Right ventricle myocardium inferior (tissue), 1 donor: Measurements from ENCODE around the gene KCNT1. TPM values are rescaled to one million over a fixed set of nuclear protein-coding genes. Genes with fewer than 3 reads are reported as not detected.
"Not testable (repeated sequence)": the region's sequence is repeated elsewhere in the genome, so short reads cannot be mapped to it uniquely, and the experiment has no call there.

Source experiments
- ATAC-seq: fragments of 200-7000 bp; cut with Tn5 transposase; one replicate; pipeline ENCODE4 v1.9.1; 2020; ENCODE audit warnings: mild to moderate bottlenecking, moderate library complexity
- DNase-seq: peaks from one replicate; pipeline ENCODE4 v3.0.0; 2021; ENCODE audit errors: missing footprints
- intact Hi-C: fragments of 100-400 bp; cut with DNase I; formaldehyde crosslinking; loops from one replicate; pipeline ENCODE4 v1.11.0; 2022
- long read RNA-seq: library from polyadenylated mRNA; unstranded; transcript quantifications from one replicate; pipeline ENCODE4 v2.0.0, GENCODE V29; 2021
- total RNA-seq: library from RNA; stranded (reverse); fragmentation: NEBNext Ultra II Directional; extraction: Animal tissue kit (Norgen Biotek cat#: 25700); gene quantifications from one replicate; pipeline ENCODE4 v1.2.1, GENCODE V29; 2021
- donor health status: DM: no; HTN: yes; CAD: no; lungs with severe emphysema.

Gene KCNT1
- 2.6 TPM for total RNA-seq
- long read RNA-seq, partial matches to known transcripts: 0 of 2 reads
- long read RNA-seq, other reads (novel, unspliced or antisense): 2 of 2 reads

DNA sequence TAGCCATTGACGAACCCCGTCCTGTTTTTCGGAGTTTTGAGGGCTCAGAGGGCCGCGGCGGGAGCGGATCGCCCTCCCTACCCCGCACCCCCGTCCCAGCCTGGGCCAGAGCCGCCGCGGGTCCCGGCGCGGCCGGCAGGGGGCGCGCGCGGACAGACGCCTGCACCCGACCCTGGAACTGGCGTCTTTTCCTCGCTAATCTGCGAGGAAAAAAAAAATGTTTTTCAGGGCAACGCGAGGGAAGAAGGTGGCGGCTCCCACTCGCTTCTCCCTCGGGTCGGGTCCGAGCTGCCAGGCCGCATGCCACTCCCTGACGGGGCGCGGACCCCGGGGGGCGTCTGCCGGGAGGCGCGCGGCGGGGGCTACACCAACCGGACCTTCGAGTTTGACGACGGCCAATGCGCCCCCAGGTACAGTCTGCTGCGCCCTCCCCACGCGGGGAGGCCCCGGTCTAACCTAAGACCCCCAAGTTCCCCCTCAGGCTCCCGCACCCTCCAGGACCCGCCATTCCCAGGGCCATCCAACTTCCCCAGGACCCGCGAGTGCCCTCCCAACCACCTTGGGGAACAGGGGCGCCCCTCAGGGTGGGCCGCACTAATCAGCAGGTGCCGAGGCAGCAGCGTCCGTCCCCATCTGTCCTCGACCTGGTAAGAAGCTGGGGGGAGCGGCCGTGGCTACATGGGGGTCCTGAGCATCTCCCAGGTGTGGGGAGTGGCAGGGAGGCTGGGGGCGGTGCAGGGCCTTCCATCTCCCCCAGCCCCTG, at the start of gene KCNT1:
Gene KCNT1 (plus strand): TSS at position 227 of the 763 bp plus-strand sequence. CDS start 74 bp downstream, at position 301.
- intact Hi-C loops: loop anchor here (2.0 kb wide), 1 partner anchor 421 kb away; no protein-coding TSS in a partner anchor
- DNase-seq (no peak), ATAC-seq (peak; percentile 55)

DNA sequence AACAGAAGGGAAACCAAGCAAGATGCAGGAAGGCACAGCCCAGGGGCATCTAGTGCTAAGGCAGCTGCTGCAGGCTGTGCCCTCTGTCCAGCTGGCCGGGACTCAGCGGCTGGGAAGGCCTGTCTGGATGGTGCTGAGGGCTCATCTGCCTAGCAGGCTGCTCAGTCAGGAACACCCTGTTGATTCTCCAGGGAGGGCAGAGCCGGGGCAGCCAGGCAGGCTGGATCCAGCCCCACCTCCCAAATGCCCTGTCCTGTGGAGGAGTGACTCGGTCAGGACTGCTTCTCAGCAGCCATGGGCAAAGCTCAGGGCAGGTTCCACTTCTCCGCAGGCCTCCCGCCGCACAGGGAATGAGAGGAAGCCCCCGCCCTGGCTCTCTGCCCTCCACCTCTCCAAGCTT, 46.7 kb upstream of the KCNT1 start:
- ATAC-seq: no peak
- no peak for DNase-seq
- intact Hi-C loops: no loop called here

DNA sequence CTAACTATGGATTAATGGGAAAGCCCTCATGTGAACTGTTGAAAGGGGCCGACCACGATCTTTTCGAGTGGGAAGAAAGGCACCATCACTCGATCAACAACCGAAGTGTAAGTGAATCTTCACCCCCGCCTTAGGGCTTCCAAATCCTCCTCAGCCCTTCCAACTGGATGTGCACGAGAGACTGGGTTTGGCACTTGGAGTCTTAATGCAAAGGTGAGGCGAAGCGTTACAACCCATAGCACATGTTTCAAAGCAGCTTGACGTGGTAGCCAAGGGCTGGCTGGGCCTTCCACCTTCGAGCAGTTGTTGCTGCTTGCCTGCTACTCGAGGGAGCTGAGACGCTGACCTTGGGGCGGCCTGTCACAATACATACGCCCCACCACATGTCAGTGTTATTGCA, 44.6 kb upstream of the KCNT1 start:
- DNase-seq (no peak), ATAC-seq (no peak)
- intact Hi-C loops: no loop called here

DNA sequence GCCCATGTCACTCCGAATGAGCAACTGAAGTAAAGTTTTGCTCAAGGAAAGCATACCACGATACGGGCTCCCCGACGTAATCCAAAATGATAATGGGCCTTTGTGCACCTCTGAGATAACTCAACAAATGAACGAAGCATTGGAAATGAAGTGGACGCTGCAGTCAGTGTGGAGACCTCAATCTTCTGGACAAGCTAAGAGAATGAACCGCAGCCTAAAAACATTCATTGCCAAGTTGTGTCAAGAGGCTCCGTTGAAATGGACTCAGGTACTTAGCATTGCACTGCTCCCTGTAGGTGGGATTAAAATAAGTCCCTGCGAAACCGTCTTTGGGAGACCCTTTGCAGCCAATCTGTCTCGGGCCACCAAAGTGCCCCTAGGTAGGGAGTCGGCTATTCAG, 42.7 kb upstream of the KCNT1 start:
- no peak for DNase-seq
- intact Hi-C loops: no loop called here
- no peak for ATAC-seq

DNA sequence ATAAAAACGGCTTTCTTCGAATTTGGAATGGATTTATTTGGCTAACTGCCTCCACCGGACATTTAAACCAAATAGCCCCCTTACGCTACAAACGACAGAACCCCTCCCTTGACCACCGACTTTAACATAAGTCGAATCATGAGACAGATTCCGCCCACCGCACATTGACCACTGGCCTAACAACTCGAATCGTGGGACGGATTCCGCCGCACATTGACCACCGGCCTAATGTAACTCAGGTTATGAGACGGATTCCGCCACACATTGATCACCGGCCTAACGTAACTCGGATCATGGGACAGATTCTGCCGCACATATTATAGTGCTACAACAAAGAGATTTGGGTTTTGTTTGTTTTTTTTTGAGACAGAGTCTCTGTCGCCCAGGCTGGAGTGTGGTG, 41.6 kb upstream of the KCNT1 start:
- intact Hi-C loops: no loop called here
- DNase-seq (no peak), ATAC-seq (no peak)

DNA sequence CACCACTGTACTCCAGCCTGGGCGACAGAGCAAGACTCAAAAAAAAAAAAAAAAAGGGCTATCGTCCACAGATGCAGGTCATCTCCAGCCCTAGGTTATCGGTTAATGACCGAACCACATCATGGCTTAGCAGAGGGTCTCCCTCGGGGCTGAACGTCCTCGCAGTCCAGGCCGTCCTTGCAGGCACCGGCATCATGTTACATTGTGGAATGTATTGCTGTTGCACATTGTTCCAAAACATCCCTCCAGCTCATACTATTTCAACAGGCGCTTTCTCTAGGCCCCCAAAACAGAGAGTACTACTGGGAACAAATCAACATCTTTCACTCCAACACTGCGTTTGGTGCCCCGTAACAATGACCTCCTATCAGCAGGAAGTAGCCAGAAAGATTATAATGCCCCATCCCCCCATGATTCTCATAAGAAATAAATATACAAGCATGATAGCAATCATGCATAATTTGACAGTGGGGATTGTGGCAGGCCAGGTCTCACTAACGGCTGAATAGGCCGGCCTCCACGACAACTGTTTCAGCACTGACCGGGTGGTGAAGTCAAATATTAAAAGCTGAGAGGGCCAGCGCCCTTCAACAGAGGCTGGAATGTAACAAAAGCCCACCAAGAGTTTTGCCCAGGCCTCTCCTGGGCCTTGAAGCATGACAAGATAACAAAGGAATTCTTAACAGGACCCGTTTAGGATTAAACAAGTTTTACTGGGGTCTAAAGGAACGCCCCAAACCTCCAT, 40.0 kb upstream of the KCNT1 start:
- intact Hi-C loops: no loop called here
- ATAC-seq: no peak
- DNase-seq: no peak

DNA sequence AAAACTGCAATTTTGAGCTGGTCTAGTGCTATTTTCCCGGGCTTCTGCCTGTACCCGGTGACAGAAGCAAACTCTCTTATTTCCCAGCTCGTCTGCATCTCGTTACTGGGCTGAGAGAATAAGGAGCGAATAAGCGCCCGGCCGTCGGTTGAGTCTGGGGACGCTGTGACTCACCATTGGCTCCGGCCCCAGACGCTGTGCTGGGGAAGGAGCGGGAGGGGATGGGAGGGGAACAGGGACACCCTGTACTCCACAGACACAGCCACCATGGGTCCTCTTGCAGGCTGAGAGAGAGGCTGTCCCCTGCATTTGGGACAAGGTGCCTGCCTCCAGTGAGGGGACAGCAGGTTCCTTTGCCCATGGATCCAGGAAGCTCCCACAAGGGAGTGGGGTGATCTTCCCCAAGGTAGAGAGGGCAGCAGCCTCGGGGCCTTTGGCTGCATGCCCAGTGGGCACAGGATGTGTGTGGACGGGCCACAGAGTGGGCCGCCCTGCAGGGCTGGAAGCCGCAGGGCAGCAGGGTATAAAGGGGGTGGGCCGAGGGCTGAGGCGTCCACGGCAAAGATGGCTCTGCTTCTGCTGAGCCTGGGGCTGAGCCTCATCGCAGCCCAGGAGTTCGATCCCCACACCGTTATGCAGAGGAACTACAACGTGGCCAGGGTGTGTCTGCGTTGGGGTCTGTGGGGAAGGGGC, 39.1 kb upstream of the KCNT1 start, which contains the start of gene LCN9:
Gene LCN9 (plus strand): TSS at position 552 of the 693 bp plus-strand sequence. CDS start 13 bp downstream, at position 565.
- ATAC-seq (no peak), DNase-seq (no peak)
- intact Hi-C loops: no loop called here

DNA sequence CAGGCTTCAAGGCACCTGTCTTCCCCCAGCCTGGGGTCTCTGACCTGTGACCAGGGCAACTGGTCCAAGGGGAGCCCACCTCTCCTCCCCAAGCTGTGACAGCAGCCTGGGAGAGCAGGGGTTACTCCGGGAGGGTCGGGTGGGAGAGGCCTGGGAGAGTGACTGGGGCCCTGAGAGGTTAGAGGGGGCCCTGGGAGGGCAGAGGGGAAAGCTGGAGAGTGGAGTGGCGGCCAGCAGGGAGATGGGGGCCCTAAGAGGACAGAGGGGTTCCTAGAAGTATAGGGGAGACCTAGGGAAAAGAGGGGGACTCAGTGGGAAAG, 38.6 kb upstream of the KCNT1 start:
- DNase-seq (no peak), ATAC-seq (no peak)
- intact Hi-C loops: no loop called here

DNA sequence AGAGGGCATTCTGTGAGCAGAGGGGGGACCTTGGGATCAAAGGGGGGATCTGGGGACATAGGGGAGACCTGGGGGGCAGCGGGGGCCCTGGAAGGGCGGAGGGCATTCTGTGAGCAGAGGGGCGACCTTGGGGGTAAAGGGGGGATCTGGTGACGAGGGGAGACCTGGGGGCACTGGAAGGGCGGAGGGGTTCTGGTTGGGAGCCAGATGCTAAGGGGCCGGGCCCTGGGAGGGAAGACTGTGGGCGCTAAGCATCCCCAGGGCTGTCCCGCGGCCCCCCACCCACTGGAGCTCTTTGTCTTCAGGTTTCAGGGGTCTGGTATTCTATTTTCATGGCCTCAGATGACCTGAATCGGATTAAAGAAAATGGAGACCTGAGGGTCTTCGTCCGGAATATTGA, 38.1 kb upstream of the KCNT1 start:
- ATAC-seq (no peak), DNase-seq (no peak)
- intact Hi-C loops: no loop called here

DNA sequence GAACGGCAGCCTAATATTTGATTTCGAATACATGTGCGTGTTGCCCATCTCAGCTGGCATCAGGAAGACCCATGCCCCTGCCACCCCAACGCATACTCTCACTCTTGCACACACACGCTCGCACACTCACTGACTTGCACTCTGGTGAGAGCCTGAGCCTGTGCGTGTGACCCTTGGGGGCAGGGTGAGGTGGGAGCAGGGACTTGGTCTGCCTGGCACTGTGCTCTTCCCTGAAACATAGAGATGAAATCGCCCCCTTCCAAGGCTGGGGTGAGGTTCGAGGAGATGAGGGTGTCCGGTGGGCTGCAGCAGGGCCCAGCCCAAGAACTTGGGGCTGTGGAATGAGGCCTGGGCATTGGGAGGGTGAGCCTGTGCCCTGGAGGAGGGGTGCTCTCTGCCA, 37.7 kb upstream of the KCNT1 start:
- intact Hi-C loops: no loop called here
- ATAC-seq (no peak), DNase-seq (no peak)

DNA sequence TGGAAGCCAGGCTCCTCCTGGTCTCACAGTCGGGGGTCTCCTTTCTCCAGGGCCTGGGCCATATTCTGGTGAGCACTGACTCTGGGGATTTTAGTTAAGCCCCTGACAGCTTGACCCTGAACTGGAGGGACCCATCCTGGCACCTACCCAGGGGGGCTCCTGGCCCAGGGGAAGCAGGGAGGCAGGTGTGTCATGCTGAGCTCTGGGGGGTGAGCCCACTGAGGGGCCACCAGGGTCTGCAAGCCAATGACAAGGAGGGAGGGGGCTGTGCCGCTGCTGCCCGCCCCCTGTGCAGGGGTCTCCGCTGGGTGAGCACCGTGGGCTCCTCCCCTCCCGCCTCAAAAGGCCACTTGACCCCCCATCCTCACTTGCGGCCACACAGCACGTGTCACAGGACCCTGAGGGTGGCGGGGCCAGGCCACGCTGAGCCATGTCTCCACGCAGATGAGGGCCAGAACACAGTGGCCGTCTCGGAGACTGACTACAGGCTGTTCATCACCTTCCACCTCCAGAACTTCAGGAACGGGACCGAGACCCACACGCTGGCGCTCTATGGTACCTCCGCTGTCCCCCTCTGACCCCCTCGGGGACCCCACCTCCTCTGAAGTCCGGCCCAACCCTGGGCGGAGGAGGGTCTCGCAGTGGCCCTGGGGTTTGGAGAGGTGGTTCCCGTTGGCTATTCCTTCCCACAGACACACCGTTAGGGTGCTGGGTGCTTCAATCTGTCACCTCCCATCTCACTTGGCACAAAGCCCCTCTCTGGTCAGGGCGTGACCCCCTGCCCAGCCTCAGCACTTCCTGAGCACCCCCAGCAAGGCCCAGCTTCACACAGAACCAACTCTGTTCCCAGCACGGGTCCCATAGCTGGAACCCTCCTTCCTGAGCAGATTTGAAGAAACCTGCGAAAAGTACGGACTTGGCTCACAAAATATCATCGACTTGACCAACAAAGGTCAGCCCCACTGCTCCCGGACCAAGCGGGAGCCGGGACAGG, 36.9 kb upstream of the KCNT1 start:
- no peak for DNase-seq
- intact Hi-C loops: no loop called here
- no peak for ATAC-seq

DNA sequence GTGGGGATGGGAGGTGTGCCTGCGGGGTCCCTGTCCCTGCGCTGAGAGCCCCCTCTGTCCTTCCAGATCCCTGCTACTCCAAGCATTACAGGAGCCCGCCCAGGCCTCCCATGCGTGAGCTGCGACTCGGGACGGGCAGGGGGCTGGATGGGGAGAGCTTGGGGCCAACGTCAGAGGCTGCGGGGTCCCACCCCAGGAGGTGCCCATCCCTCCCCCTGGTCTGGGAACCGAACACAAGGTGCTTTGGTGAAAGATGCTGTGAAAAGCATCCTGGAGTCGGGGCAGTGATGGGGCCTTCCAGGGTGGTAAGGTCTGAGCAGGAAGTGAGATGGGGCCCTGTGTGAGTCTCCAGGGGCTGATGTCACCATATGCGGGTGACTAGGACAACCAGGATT, 36.2 kb upstream of the KCNT1 start:
- ATAC-seq: no peak
- DNase-seq: no peak
- intact Hi-C loops: no loop called here

DNA sequence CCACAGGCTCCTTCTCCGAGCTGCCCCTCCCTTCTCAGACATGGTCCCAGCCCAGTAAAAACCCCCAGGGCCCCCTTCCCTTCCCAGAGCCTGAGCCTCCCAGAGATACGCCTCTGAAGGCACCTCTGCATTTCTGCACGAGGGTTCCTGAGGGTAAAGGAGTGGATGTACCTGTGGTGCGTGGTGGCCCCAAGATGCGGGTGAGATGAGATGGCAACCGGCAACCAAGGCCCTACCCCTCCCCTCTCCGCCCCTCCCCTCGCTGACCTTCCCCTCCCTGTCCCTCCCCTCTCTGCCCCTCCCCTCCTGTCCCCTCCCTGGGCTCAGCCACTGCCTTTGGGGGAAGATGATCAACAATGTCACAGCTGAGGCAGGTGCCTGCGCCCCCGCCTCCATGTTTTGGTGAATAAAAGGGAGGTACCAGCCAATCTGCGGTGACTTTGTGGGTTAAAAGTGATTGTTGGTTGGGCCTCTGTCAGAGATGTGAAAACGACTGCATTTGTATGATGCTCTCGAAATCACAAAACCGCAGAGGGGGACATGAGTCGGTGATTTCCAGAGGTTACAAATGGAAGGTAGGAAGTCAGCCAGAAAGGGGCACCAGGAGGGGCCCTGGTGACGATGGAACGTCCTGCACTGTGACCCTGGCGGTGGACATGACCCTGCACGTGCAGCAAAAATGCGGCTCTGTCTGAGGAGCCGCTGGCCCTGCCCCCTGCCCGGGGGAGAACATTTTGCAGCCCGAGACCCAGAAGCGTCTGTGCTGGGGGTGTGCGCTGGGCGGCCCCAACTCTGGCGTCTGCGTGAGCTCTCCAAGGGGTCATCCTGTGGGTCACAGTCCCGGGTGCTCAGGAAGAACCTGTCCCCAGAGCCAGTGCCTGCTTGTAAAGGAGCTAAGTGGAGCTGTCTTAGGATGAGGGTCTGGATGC, 35.2 kb upstream of the KCNT1 start:
- DNase-seq (no peak), ATAC-seq (no peak)
- intact Hi-C loops: no loop called here

DNA sequence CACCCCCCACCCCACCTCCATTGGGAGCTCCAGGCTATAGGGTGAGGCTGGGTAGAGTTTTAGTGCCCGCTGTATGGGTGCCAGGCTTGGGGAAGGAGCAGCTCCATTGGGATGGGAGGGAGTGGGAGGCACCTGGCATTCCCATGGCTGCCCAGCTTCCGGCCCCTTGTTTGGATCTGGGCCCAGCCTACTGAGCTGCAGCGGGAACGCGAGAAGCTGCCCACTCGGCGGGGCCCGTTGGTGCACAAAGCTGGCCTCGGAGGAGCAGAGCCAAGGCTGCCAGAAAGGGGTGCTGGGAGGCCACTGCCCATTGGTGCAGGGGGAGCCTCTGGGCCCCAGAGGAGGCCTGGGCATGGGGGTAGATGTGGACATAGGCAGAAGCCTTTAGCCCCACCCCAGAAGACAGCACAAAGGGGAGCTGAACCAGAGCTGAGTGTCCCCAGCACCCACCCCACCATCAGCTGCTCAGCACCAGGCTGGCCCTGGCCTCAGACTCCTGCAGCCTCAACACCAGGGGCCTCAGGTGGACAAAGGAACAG, 34.5 kb upstream of the KCNT1 start:
- DNase-seq (no peak), ATAC-seq (no peak)
- intact Hi-C loops: no loop called here

DNA sequence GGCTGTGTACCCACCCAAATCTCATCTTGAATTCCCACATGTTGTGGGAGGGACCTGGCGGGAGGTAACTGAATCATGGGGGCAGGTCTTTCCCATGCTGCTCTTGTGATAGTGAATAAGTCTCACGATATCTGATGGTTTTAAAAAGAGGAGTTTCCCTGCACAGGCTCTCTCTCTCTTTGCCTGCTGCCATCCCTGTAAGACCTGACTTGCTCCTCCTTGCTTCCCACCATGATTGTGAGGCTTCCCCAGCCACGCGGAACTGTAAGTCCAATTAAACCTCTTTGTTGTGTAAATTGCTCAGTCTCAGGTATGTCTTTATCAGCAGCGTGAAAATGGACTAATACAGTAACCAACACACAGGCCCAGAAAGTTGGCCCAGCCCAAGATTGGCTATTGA, 33.0 kb upstream of the KCNT1 start:
- DNase-seq, ATAC-seq, intact Hi-C loops: not testable (repeated sequence)

DNA sequence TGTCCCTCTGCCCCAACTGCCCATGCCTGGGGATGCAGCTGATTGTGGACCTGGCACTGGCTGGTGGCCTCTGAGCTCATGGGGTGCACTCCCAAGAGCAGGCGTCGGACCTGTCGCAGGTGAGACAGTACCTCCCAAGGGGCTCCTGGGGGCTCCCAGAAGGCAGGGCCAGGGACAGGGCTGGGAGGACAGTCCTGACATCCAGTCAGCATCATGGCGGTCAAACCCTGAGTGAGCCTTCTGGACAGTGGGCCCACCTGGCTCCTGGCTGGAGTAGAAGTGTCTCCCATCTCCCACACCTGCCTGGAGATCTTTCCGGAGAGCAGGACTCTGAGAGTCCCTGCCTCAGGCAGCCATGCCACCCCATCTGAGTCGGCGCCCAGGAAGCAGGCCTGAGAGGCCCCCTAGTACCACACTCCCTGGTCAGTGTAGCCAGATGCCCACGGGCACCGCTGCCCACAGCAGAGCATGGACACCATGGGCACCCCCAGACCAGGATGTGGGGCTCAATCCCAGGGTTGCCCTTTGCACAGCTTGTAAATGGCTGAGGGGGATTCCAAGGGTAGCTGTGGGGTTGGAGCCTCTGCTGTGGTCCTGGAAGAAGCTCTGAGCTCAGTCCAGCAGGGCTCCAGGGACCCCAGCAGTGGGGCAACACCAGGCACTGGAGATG, 32.2 kb upstream of the KCNT1 start:
- DNase-seq (no peak), ATAC-seq (no peak)
- intact Hi-C loops: no loop called here
